ENCODE measurements around the gene GOLGA2.

GRCh38 chr9:128247226-128247803, 28.5 kb downstream of the GOLGA2 start:
- TF ChIP-seq CTCF (IDR thresholded peaks at IDR 0.05), result no peak
- no peak for TF ChIP-seq EZH2 (IDR thresholded peaks at IDR 0.05)
- TF ChIP-seq EZH2phosphoT487 (IDR thresholded peaks at IDR 0.05), result no peak

All from neural progenitor cell (in vitro differentiated cells).